GM23248 (cell line): ENCODE results near the gene SNTB2. TPM values are rescaled to one million over a fixed set of nuclear protein-coding genes. Genes with fewer than 3 reads are reported as not detected.
"Not testable (repeated sequence)": the region's sequence is repeated elsewhere in the genome, so short reads cannot be mapped to it uniquely, and the experiment has no call there.

Source experiments
- DNase-seq: peaks from one replicate; pipeline ENCODE4 v3.0.0-alpha.2; 2015
- H2AFZ ChIP-seq: fragments of 200-600 bp; sonication (generic); 2 replicates; pipeline ENCODE4 v1.6.1; 2016; ENCODE audit warnings: antibody characterized with exemption
- H3F3A ChIP-seq: fragments of 200-600 bp; sonication (generic); 2 replicates; pipeline ENCODE4 v1.6.1; 2016; ENCODE audit warnings: mild to moderate bottlenecking, antibody characterized with exemption, mixed run types; ENCODE audit not compliant: insufficient read depth
- H3K27ac ChIP-seq: fragments of 200-600 bp; sonication (generic); 2 replicates; pipeline ENCODE4 v1.5.1; 2016; ENCODE audit warnings: mild to moderate bottlenecking
- H3K27me3 ChIP-seq: fragments of 200-600 bp; sonication (generic); replicated peaks from 2 replicates; pipeline ENCODE4 v1.6.1; 2016; ENCODE audit warnings: mild to moderate bottlenecking; ENCODE audit not compliant: insufficient read depth
- H3K36me3 ChIP-seq: fragments of 200-600 bp; sonication (generic); 2 replicates; pipeline ENCODE4 v1.6.1; 2016; ENCODE audit warnings: low read depth, mild to moderate bottlenecking
- H3K4me1 ChIP-seq: fragments of 200-600 bp; sonication (generic); 2 replicates; pipeline ENCODE4 v1.6.1; 2016; ENCODE audit warnings: mild to moderate bottlenecking; ENCODE audit not compliant: insufficient read depth
- H3K4me2 ChIP-seq: fragments of 200-600 bp; sonication (generic); one replicate; pipeline ENCODE4 v1.6.1; 2016; ENCODE audit warnings: mild to moderate bottlenecking; ENCODE audit not compliant: unreplicated experiment
- H3K4me3 ChIP-seq: fragments of 200-600 bp; sonication (generic); 2 replicates; pipeline ENCODE4 v1.5.1; 2016; ENCODE audit warnings: mild to moderate bottlenecking
- H3K79me2 ChIP-seq: fragments of 200-600 bp; sonication (generic); 2 replicates; pipeline ENCODE4 v1.6.1; 2016; ENCODE audit warnings: mild to moderate bottlenecking; ENCODE audit not compliant: insufficient read depth
- H3K9ac ChIP-seq: fragments of 200-600 bp; sonication (generic); 2 replicates; pipeline ENCODE4 v1.6.1; 2016; ENCODE audit warnings: mild to moderate bottlenecking
- H3K9me2 ChIP-seq: fragments of 200-600 bp; sonication (generic); 2 replicates; pipeline ENCODE4 v1.6.1; 2016; ENCODE audit warnings: mixed run types, mild to moderate bottlenecking, moderate library complexity; ENCODE audit not compliant: insufficient read depth
- H3K9me3 ChIP-seq: fragments of 200-600 bp; sonication (generic); one replicate; pipeline ENCODE4 v1.6.1; 2017; ENCODE audit warnings: low read depth
- H4K20me1 ChIP-seq: fragments of 200-600 bp; sonication (generic); 2 replicates; pipeline ENCODE4 v1.6.0; 2016; ENCODE audit not compliant: insufficient read depth
- EZH2 ChIP-seq: fragments of 200-600 bp; sonication (generic); IDR thresholded peaks from 2 replicates; pipeline ENCODE4 v1.6.1; 2018; ENCODE audit warnings: antibody characterized with exemption, mild to moderate bottlenecking; ENCODE audit not compliant: insufficient read depth, poor library complexity, severe bottlenecking
- EZH2phosphoT487 ChIP-seq: fragments of 200-600 bp; sonication (generic); IDR thresholded peaks from 2 replicates; pipeline ENCODE4 v1.6.1; 2018; ENCODE audit warnings: antibody characterized with exemption, moderate library complexity, mild to moderate bottlenecking, low read depth; ENCODE audit not compliant: insufficient read depth
- WGBS, 2 experiments: methylation state at CpG; one replicate each; pipeline ENCODE4 v1.1.6; 2015 to 2017; ENCODE audit warnings: low lambda C conversion rate in 2 of 2, low coverage in 1 of 2; ENCODE audit errors: missing lambda C conversion rate in 2 of 2; 5-methylcytosine and 5-hydroxymethylcytosine counted together
- in situ Hi-C: fragments of 300-500 bp; cut with MboI; formaldehyde crosslinking; loops from 2 replicates; pipeline ENCODE4 v1.15.0; 2020
- polyA plus RNA-seq: library from polyadenylated mRNA; unstranded; fragments of >200 nt; fragmentation: Nextera tagmentation; extraction: Ambion mirVana; gene quantifications from 2 replicates; pipeline ENCODE4 v1.2.1, GENCODE V29; 2016
- total RNA-seq: library from RNA; depleted of rRNA; stranded (reverse); fragments of >200 nt; shearing (Covaris generic); gene quantifications from 2 replicates; pipeline ENCODE4 v1.2.3, GENCODE V29; 2014

SNTB2 gene
- total and polyA plus RNA-seq, 2 experiments from 2014 or later, result 6.0 to 30.4 TPM

GRCh38 chr16:69293401-69293800 lies 106.4 kb downstream of the SNTB2 start:
- no peak overlapping the region for H2AFZ ChIP-seq
- H3K4me1 ChIP-seq, result no peaks in the 10 kb centered on the region
- H3K4me2 ChIP-seq, result no peak overlapping the region
- no peaks in the 10 kb centered on the region for H3K9me2 ChIP-seq
- H3F3A ChIP-seq, result no peaks in the 10 kb centered on the region
- peaks cover 4% of the 10 kb centered on the region; the same call in 1 of the 2 replicates for H3K36me3 ChIP-seq
- DNase-seq, result no peak
- no peak overlapping the region for H3K4me3 ChIP-seq
- H4K20me1 ChIP-seq, result no peaks in the 10 kb centered on the region
- TF ChIP-seq EZH2phosphoT487 (no peak), EZH2 (no peak)
- H3K9ac ChIP-seq, result no peak overlapping the region
- no peaks in the 10 kb centered on the region for H3K27me3 ChIP-seq
- in situ Hi-C loops, result loop anchor here (5.0 kb wide), 1 partner anchor 141 kb away; no protein-coding TSS in a partner anchor
- H3K27ac ChIP-seq, result no peak overlapping the region
- no peaks in the 10 kb centered on the region for H3K9me3 ChIP-seq
- WGBS, 2 experiments, result 61 to 70% methylated on average over 3 of the region's 3 CpGs
- H3K79me2 ChIP-seq, result 0 out of 2 replicates have a peak, but pooled peaks cover 16% of the 10 kb centered on the region

GRCh38 chr16:69294051-69294450 lies 107.1 kb downstream of the SNTB2 start:
- H3K9me3 ChIP-seq, result no peaks in the 10 kb centered on the region
- H3K4me1 ChIP-seq, result no peaks in the 10 kb centered on the region
- no peaks in the 10 kb centered on the region for H3K27me3 ChIP-seq
- H3K27ac ChIP-seq, result no peak overlapping the region
- no peak for TF ChIP-seq EZH2
- no peak for TF ChIP-seq EZH2phosphoT487
- no peak overlapping the region for H2AFZ ChIP-seq
- H3K9ac ChIP-seq, result no peak overlapping the region
- 0 out of 2 replicates have a peak, but pooled peaks cover 10% of the 10 kb centered on the region for H3K79me2 ChIP-seq
- H3K4me2 ChIP-seq, result no peak overlapping the region
- in situ Hi-C loops, result loop anchor here (5.0 kb wide), 1 partner anchor 142 kb away; no protein-coding TSS in a partner anchor
- no peak overlapping the region for H3K4me3 ChIP-seq
- no peaks in the 10 kb centered on the region for H4K20me1 ChIP-seq
- WGBS, 2 experiments, result 94 to 100% methylated on average over 1 of the region's 1 CpG
- DNase-seq, result no peak
- H3F3A ChIP-seq, result no peaks in the 10 kb centered on the region
- no peaks in the 10 kb centered on the region for H3K9me2 ChIP-seq
- H3K36me3 ChIP-seq, result peaks cover 4% of the 10 kb centered on the region; the same call in 1 of the 2 replicates

GRCh38 chr16:69296771-69297170 lies 109.8 kb downstream of the SNTB2 start:
- H2AFZ ChIP-seq, H3K4me2 ChIP-seq, H3K4me1 ChIP-seq, H3K27ac ChIP-seq, H3K9me3 ChIP-seq, DNase-seq, H3K79me2 ChIP-seq, H3K9me2 ChIP-seq, H3F3A ChIP-seq, H3K27me3 ChIP-seq, H3K4me3 ChIP-seq, in situ Hi-C loops, H4K20me1 ChIP-seq, H3K9ac ChIP-seq: not testable (repeated sequence)
- 96 to 97% methylated on average over 7 of the region's 7 CpGs for WGBS, 2 experiments
- peaks cover 20% of the 10 kb centered on the region for H3K36me3 ChIP-seq

- Histone ChIP-seq H3K9me3 (no peaks in the 10 kb centered on the region), H3K79me2 (no peaks in the 10 kb centered on the region), H4K20me1 (no peaks in the 10 kb centered on the region), H3K27ac (no peak overlapping the region), H3K4me3 (no peak overlapping the region), H3F3A (no peaks in the 10 kb centered on the region), H3K9me2 (no peaks in the 10 kb centered on the region), H3K36me3 (peaks cover 20% of the 10 kb centered on the region), H3K4me2 (no peak overlapping the region), H3K9ac (no peak overlapping the region), H2AFZ (no peak overlapping the region), H3K27me3 (no peaks in the 10 kb centered on the region), H3K4me1 (no peaks in the 10 kb centered on the region)
- DNase-seq, result no peak
- no peak for TF ChIP-seq EZH2
- TF ChIP-seq EZH2phosphoT487, result no peak
- 95 to 100% methylated on average over 4 of the region's 4 CpGs for WGBS, 2 experiments
- in situ Hi-C loops, result no loop called here
Observed at GRCh38 chr16:69298261-69298660, 111.3 kb downstream of the SNTB2 start.

- no peak for DNase-seq
- H3K36me3 ChIP-seq, result peaks cover 24% of the 10 kb centered on the region
- no peaks in the 10 kb centered on the region for H3K9me3 ChIP-seq
- H2AFZ ChIP-seq, result no peak overlapping the region
- H3K9ac ChIP-seq, result no peak overlapping the region
- no peaks in the 10 kb centered on the region for H4K20me1 ChIP-seq
- H3K79me2 ChIP-seq, result no peaks in the 10 kb centered on the region
- H3K9me2 ChIP-seq, result no peaks in the 10 kb centered on the region
- no peaks in the 10 kb centered on the region; the same call in 1 of the 2 replicates for H3K4me1 ChIP-seq
- no peaks in the 10 kb centered on the region for H3K27me3 ChIP-seq
- no peak overlapping the region for H3K4me2 ChIP-seq
- TF ChIP-seq EZH2phosphoT487 (no peak), EZH2 (no peak)
- no peak overlapping the region for H3K4me3 ChIP-seq
- in situ Hi-C loops, result no loop called here
- no peak overlapping the region for H3K27ac ChIP-seq
- H3F3A ChIP-seq, result peaks cover 7% of the 10 kb centered on the region
- 48 to 65% methylated on average over 1 of the region's 1 CpG for WGBS, 2 experiments
Observed at GRCh38 chr16:69301187-69301586, 114.2 kb downstream of the SNTB2 start.
